D721Med (cell line): ENCODE results near the gene FRY.

Source experiments
- DNase-seq: peaks from one replicate; pipeline ENCODE4 v3.0.0; 2011; ENCODE audit warnings: low spot score; ENCODE audit not compliant: insufficient read length
- FAIRE-seq: peaks from 2 replicates; lab custom pipeline; 2011; peaks lifted over from hg19 to GRCh38; lab: Jason Lieb, UNC
- CTCF ChIP-seq: IDR thresholded peaks from 2 replicates; pipeline ENCODE4 v1.5.1; 2012; ENCODE audit warnings: mild to moderate bottlenecking, control low read depth; ENCODE audit not compliant: insufficient read depth; ENCODE audit errors: missing control alignments

Gene FRY

GRCh38 chr13:32175307-32175706 is 143.7 kb downstream of the FRY start:
- no peak for FAIRE-seq
- no peak for TF ChIP-seq CTCF
- no peak for DNase-seq

- FAIRE-seq (no peak), DNase-seq (no peak)
- TF ChIP-seq CTCF: no peak
These were observed 144.4 kb downstream of the FRY start for GRCh38 chr13:32175943-32176342.

- TF ChIP-seq CTCF: no peak
- no peak for FAIRE-seq
- DNase-seq: no peak
These were observed 145.1 kb downstream of the FRY start for GRCh38 chr13:32176696-32177095.

- TF ChIP-seq CTCF: no peak
- FAIRE-seq (no peak), DNase-seq (no peak)
These were observed 147.2 kb downstream of the FRY start for GRCh38 chr13:32178763-32179162.

GRCh38 chr13:32179708-32180107 is 148.1 kb downstream of the FRY start:
- FAIRE-seq (no peak), DNase-seq (no peak)
- no peak for TF ChIP-seq CTCF

GRCh38 chr13:32187651-32188050 is 156.1 kb downstream of the FRY start:
- DNase-seq: no peak
- no peak for FAIRE-seq
- no peak for TF ChIP-seq CTCF

GRCh38 chr13:32191452-32191998 is 160.0 kb downstream of the FRY start:
- FAIRE-seq: no peak
- no peak for TF ChIP-seq CTCF

More at GRCh38 chr13:32191452-32191998, 160.0 kb downstream of the FRY start:
- DNase-seq: no peak
